ENCODE results near the gene SEC16A.

The SEC16A gene

GRCh38 chr9:136504512-136505348 lies 21.9 kb upstream of the SEC16A start:
- DNase-seq: no peak

- DNase-seq: no peak
Observed at GRCh38 chr9:136502940-136503550, 20.2 kb upstream of the SEC16A start.

- no peak for DNase-seq
Observed at GRCh38 chr9:136502196-136502595, 19.4 kb upstream of the SEC16A start.

DNA sequence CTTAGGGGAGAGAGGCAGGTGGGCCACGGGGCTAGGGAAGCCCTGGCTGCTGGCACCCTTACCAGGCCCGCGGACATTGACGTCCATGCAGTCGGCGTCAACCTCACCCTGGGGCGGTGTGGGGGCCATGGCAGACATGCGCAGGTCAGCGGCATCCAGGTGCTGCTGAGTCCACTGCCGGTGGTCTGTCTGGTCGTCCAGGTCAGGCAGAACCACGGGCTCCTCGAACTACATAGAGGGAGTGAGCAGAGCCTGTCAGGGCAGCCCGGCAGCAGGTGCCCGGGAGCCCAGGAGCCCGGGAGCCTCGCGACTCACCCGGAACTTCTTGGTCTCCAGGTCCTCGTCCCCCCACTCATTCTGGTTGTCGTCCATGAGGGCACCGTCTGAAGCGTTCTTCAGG lies 18.8 kb upstream of the SEC16A start:
- DNase-seq: no peak

DNA sequence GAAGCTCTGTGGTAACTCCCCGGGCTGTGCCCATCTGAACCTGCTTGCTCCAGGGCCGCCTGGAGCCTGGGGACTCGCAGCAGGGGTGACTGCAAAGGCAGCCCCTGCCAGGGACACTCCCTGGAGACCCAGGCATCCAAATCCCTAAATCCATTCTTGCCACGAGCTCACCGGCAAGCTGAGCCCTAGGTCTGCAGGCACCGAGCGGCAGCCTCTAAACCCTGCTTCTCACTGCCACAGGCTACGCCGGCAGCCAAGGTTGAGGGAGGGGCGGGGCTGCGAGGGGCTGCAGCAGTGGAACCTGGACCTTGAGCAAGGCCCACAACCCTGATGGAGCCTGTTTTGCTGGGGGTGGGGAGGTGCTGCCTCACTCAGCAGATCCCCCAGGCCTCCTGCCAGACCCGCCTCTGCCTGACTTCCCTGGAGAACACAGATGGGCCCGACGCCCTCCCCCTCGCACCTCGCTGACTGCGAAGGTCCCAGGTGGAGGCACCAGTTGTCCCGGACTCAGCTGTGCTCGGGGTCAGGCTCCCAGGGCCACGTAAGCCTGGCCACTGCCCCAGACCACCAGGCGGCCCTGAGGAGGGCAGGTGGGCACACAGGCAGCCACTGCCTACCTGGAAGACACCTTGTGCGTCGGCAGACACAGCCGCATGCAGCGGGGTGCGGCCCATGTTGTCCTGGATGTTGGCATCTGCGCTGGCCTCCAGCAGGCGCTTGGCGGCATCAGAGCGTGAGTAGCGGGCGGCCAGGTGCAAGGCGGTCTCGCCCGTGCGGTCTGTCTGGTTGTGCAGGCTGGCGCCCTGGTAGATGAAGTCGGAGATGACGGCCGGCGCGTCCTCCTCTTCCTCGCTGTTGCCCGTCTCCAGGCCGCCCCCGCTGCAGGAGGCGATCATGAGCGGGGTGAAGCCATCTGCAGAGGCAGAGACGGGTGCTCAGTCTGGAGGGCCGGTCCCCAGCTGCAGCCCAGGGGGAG lies 17.4 kb upstream of the SEC16A start:
- DNase-seq: no peak

DNA sequence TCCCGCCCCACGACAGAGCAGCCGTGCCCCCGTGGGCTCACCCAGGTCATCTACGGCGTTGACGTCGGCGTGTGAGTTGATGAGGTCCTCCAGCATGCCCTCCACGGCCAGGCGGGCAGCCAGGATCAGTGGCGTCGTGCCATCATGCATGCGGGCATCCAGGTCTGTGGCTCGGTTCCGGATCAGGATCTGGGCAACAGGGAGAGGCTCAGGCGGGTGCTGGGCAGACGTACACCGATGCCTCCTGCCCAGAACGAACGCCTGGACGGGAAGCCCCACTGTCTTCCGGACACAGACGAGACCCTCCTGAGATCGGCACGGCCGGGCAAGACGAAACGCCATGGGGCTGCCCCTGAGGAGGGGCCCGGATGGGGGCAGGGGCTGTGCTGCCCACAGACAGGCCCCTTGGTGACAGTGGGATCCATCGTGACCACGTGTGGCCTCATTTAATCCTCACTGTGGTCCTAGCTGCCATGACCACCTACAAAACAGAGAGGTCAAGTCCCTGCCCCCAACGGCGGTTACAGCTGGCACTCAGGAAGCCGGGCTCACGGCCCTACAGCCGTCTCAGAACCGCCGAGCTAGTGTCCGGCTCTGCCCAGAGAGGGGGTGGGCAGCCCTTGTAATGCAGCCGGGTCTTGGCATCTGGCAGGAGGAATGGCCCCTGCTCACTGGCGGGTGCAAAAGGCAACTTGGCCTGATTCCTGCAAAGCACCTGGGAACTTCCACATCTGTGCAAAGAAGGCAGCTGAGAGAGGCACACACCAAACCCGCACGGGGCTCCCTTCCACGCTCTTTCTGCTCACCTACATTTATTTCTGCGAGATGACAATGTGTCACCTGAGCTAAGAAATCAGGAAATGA lies 16.5 kb upstream of the SEC16A start:
- DNase-seq: no peak

DNA sequence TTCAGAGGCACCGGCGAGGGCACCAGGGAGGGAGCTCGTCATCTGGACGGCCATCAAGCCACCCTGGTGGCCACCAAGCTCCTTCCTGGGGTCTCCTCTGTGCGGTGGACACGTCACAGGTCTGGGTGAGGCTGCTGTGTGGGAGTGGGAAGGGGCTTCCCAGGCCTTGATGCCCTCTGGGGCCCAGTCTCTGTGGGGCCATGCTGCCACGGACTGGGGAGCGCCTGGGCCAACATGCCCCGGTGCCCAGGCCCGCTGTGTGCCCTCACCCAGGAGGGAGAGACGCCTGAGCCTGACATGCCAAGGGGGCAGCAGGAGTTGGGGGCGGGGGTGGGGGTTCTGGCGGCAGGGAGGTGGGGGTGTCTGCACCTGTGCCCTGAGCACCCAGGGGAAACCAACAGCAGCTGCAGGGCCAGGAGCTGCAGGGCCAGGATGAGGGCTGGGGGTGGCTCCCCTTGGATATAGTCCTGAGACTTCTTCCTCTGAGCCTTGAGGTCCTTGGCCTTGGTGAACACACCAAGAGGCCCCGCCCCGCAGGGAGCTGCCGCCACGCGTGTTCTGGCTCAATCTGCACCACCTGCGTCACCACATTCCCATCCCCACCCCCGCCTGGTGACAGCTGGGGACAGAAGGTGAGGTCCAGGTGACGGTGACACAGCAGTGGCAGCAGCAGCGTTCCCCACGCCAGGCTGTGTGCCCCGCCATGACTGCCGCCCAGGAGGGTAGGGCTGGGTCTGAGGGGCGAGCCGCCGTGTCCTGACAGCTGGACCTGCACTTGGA lies 15.3 kb upstream of the SEC16A start:
- no peak for DNase-seq

GRCh38 chr9:136496801-136497620 lies 14.2 kb upstream of the SEC16A start:
- DNase-seq: no peak

- DNase-seq: no peak
Observed at GRCh38 chr9:136496181-136496580, 13.3 kb upstream of the SEC16A start.

GRCh38 chr9:136495238-136495800 lies 12.5 kb upstream of the SEC16A start:
- no peak for DNase-seq

- no peak for DNase-seq
Observed at GRCh38 chr9:136494531-136495215, 11.8 kb upstream of the SEC16A start.

- no peak for DNase-seq
Observed at GRCh38 chr9:136494012-136494411, 11.2 kb upstream of the SEC16A start.

- no peak for DNase-seq
Observed at GRCh38 chr9:136493567-136493971, 10.7 kb upstream of the SEC16A start.

GRCh38 chr9:136492978-136493522 lies 10.2 kb upstream of the SEC16A start:
- DNase-seq: no peak

DNA sequence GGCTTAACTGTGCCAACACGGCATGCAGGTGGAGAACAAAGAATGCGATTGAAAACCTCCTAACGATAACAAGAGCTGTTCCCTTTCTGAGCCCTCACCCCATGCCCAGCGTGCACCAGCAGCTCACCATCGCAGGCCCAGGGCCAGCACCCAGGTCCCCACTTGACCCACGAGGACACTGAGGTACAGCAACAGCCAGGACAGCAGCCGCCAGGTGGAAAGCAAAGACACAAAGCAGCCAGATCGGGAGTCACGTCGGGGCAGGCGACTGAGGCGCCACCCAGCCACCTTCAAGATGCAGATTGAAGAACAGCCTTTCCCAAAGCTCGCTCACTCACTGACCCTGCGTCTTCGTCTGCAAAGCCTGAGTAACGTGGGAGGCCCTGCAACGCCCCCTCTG lies 6.9 kb upstream of the SEC16A start:
- DNase-seq: no peak

GRCh38 chr9:136488247-136489214 lies 5.7 kb upstream of the SEC16A start:
- DNase-seq: peak; percentile 79

DNA sequence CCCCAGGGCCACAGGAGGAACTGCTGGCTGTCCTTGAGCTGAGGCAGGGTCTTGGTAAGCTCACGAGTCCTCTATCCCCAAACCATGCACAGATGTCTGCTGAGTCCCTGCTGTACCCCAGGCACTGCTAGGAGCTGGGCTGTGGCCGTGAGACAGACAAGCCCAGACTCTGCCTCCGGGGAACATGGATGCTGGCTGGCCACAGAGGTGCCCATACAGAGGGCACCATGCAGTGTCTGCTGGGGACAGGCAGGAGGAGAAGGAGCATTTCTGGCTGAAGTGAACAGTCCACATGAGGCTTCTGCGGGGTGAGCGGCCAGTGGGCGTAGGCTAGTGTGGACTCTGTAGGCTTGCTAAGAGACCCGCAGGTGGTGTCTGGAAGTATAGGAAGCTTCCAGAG lies 4.8 kb upstream of the SEC16A start:
- no peak for DNase-seq
